ENCODE measurements around the gene REM2.
A peak's percentile ranks its signal among the peaks of the same experiment; 100 is the strongest.
"Not testable (repeated sequence)": the region's sequence is repeated elsewhere in the genome, so short reads cannot be mapped to it uniquely, and the experiment has no call there.

The REM2 gene

DNA sequence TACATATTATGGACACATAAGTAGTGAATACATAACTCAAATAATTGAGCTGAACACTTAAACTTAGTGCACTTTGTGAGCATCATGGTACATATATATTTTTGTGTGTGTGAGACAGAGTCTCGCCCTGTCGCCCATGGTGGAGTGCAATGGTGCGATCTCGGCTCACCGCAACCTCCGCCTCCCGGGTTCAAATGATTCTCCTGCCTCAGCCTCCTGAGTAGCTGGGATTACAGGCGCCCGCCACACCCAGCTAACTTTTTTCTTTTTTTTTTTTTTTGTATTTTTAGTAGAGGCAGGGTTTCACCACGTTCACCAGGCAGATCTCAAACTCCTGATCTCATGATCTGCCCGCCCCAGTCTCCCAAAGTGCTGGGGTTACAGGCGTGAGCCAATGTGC is 30.8 kb upstream of the REM2 start:
- not testable (repeated sequence) for DNase-seq; H2AFZ ChIP-seq (ENCODE audit: insufficient read depth, low read length, poor library complexity); H3K36me3 ChIP-seq (ENCODE audit: control insufficient read depth in 1 of 2, insufficient read depth in 2 of 2, low read length in 2 of 2); H3K23ac ChIP-seq (ENCODE audit: low read length); H3K9me3 ChIP-seq (ENCODE audit: insufficient read depth, low read depth, low read length); H2BK120ac ChIP-seq (ENCODE audit: insufficient read depth, low read length, poor library complexity); H3K27ac ChIP-seq (ENCODE audit: low read depth, low read length); H3K79me2 ChIP-seq (ENCODE audit: control insufficient read depth, insufficient read depth, low read length, poor library complexity); H4K91ac ChIP-seq (ENCODE audit: low read depth, low read length); H3K18ac ChIP-seq (ENCODE audit: low read length); H3K4ac ChIP-seq (ENCODE audit: low read depth, low read length); H4K8ac ChIP-seq (ENCODE audit: low read depth, low read length); H2AK5ac ChIP-seq (ENCODE audit: low read length); H3K4me3 ChIP-seq (ENCODE audit: low read depth, low read length); H3K14ac ChIP-seq (ENCODE audit: low read length); H3K9ac ChIP-seq (ENCODE audit: low read length); H2BK5ac ChIP-seq (ENCODE audit: low read depth, low read length, poor library complexity); H3K4me2 ChIP-seq (ENCODE audit: low read length); H4K12ac ChIP-seq (ENCODE audit: low read depth, low read length); H2BK12ac ChIP-seq (ENCODE audit: low read length); H3K27me3 ChIP-seq (ENCODE audit: insufficient read depth, low read length)
- H3K79me1 ChIP-seq (ENCODE audit: low read length) = peaks cover 11% of the 10 kb centered on the region
- no CpG with 5 or more reads among the region's 12 CpGs for WGBS (ENCODE audit: extremely low coverage, insufficient coverage, insufficient read length)
- peaks cover 22 to 32% of the 10 kb centered on the region in 2 experiments for H3K4me1 ChIP-seq (ENCODE audit: control insufficient read depth in 1 of 2, insufficient read depth in 2 of 2, low read length in 2 of 2)

- Histone ChIP-seq H3K4ac (ENCODE audit: low read depth, low read length) (no peak overlapping the region), H3K27ac (ENCODE audit: low read depth, low read length) (no peak overlapping the region), H3K9ac (ENCODE audit: low read length) (no peak overlapping the region), H3K79me2 (ENCODE audit: control insufficient read depth, insufficient read depth, low read length, poor library complexity) (peaks cover 2% of the 10 kb centered on the region), H3K18ac (ENCODE audit: low read length) (peak overlapping the region; percentile 42), H4K8ac (ENCODE audit: low read depth, low read length) (peak overlapping the region; percentile 59), H3K9me3 (ENCODE audit: insufficient read depth, low read depth, low read length) (no peaks in the 10 kb centered on the region), H2AK5ac (ENCODE audit: low read length) (peak overlapping the region; percentile 30), H2BK12ac (ENCODE audit: low read length) (peak overlapping the region; percentile 68), H3K79me1 (ENCODE audit: low read length) (peaks cover 11% of the 10 kb centered on the region), H3K4me2 (ENCODE audit: low read length) (no peak overlapping the region), H3K14ac (ENCODE audit: low read length) (no peak overlapping the region), H4K91ac (ENCODE audit: low read depth, low read length) (peak overlapping the region; percentile 42), H2AFZ (ENCODE audit: insufficient read depth, low read length, poor library complexity) (peak overlapping the region; percentile 69), H2BK120ac (ENCODE audit: insufficient read depth, low read length, poor library complexity) (no peak overlapping the region), H3K4me3 (ENCODE audit: low read depth, low read length) (no peak overlapping the region), H3K23ac (ENCODE audit: low read length) (no peak overlapping the region), H3K36me3 (ENCODE audit: control insufficient read depth in 1 of 2, insufficient read depth in 2 of 2, low read length in 2 of 2) (peaks cover 0 to 3% of the 10 kb centered on the region in 2 experiments), H2BK5ac (ENCODE audit: low read depth, low read length, poor library complexity) (no peak overlapping the region), H3K27me3 (ENCODE audit: insufficient read depth, low read length) (no peaks in the 10 kb centered on the region), H3K4me1 (ENCODE audit: control insufficient read depth in 1 of 2, insufficient read depth in 2 of 2, low read length in 2 of 2) (peaks cover 22 to 31% of the 10 kb centered on the region in 2 experiments), H4K12ac (ENCODE audit: low read depth, low read length) (peak overlapping the region; percentile 5)
- no CpG with 5 or more reads among the region's 2 CpGs for WGBS (ENCODE audit: extremely low coverage, insufficient coverage, insufficient read length)
- no peak for DNase-seq
Observed at GRCh38 chr14:22852599-22852939, 30.5 kb upstream of the REM2 start.

DNA sequence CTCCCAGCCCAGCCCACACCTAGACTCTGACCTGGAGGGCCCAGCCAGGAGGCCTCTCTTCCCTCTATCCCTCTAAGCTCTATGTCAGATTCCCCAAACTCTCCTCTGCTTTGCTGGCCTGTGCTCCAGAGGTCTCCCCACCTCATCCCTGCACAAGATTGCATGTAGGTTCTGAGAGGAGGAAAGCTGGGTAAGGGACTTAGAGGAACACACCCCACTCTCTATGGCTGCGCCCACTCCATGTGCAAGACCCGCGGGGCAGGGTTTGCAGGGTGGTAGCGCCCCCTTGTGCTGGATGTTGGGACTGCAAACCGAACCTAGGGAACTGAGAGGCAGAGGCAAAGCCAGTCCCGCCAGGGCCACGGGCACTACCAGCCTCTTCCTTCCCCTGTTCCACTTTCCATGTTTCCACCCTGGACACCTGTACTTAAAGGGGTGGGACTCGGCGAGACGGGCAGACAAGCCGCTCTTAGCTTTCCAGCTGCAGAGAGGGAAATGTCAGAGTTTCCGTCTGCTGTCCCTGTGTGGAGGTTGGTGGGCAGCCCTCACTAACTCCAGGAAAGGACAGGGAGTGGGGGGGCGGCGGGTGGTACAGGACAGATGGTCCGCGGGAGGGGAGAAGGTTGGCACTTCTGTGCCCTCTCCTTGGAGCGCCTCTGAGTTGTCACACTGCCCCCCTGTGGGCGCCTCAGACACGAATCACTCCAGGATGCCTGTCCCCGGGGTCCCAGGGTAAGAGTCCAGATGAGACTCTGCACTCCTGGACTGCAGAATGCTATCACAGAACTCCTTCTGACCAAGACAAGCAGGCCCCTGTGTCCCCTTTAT is 29.9 kb upstream of the REM2 start:
- Histone ChIP-seq H2BK5ac (ENCODE audit: low read depth, low read length, poor library complexity) (peak overlapping the region; percentile 33), H3K4me2 (ENCODE audit: low read length) (peak overlapping the region; percentile 83), H3K36me3 (ENCODE audit: control insufficient read depth in 1 of 2, insufficient read depth in 2 of 2, low read length in 2 of 2) (peaks cover 0 to 3% of the 10 kb centered on the region in 2 experiments), H3K9me3 (ENCODE audit: insufficient read depth, low read depth, low read length) (no peaks in the 10 kb centered on the region), H3K4ac (ENCODE audit: low read depth, low read length) (peak overlapping the region; percentile 13), H3K79me2 (ENCODE audit: control insufficient read depth, insufficient read depth, low read length, poor library complexity) (peaks cover 2% of the 10 kb centered on the region), H3K23ac (ENCODE audit: low read length) (no peak overlapping the region), H2BK12ac (ENCODE audit: low read length) (peak overlapping the region; percentile 87), H4K8ac (ENCODE audit: low read depth, low read length) (peak overlapping the region; percentile 87), H2AK5ac (ENCODE audit: low read length) (peak overlapping the region; percentile 45), H4K91ac (ENCODE audit: low read depth, low read length) (peak overlapping the region; percentile 94), H3K14ac (ENCODE audit: low read length) (peak overlapping the region; percentile 82), H3K79me1 (ENCODE audit: low read length) (peaks cover 11% of the 10 kb centered on the region), H4K12ac (ENCODE audit: low read depth, low read length) (peak overlapping the region; percentile 79), H3K4me1 (ENCODE audit: control insufficient read depth in 1 of 2, insufficient read depth in 2 of 2, low read length in 2 of 2) (peaks cover 16 to 26% of the 10 kb centered on the region in 2 experiments), H2AFZ (ENCODE audit: insufficient read depth, low read length, poor library complexity) (peak overlapping the region; percentile 91), H3K18ac (ENCODE audit: low read length) (peak overlapping the region; percentile 63), H3K27me3 (ENCODE audit: insufficient read depth, low read length) (no peaks in the 10 kb centered on the region), H3K27ac (ENCODE audit: low read depth, low read length) (no peak overlapping the region), H3K4me3 (ENCODE audit: low read depth, low read length) (peak overlapping the region; percentile 33), H2BK120ac (ENCODE audit: insufficient read depth, low read length, poor library complexity) (peak overlapping the region; percentile 84), H3K9ac (ENCODE audit: low read length) (peak overlapping the region; percentile 78)
- peak; percentile 82 to 91 for DNase-seq
- no CpG with 5 or more reads among the region's 20 CpGs for WGBS (ENCODE audit: extremely low coverage, insufficient coverage, insufficient read length)

DNA sequence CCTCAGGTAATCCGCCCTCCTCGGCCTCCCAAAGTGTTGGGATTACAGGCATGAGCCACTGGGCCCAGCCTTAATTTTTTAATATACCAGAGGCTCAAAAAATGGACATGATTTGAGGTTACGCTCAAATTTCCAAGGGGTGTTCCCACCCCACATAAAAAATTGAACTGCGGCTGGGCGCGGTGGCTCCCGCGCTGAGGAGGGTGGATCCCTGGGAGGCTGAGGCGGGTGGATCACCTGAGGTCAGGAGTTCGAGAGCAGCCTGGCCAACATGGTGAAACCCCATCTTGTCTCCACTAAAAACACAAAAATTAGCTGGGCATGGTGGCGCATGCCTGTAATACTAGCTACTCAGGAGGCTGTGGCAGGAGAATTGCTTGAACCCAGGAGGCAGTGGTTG is 28.7 kb upstream of the REM2 start:
- H3K9ac ChIP-seq (ENCODE audit: low read length); H3K27ac ChIP-seq (ENCODE audit: low read depth, low read length); H2BK5ac ChIP-seq (ENCODE audit: low read depth, low read length, poor library complexity); H4K91ac ChIP-seq (ENCODE audit: low read depth, low read length); H3K36me3 ChIP-seq (ENCODE audit: control insufficient read depth in 1 of 2, insufficient read depth in 2 of 2, low read length in 2 of 2); H3K23ac ChIP-seq (ENCODE audit: low read length); H3K79me2 ChIP-seq (ENCODE audit: control insufficient read depth, insufficient read depth, low read length, poor library complexity); H2AFZ ChIP-seq (ENCODE audit: insufficient read depth, low read length, poor library complexity); DNase-seq; H2BK12ac ChIP-seq (ENCODE audit: low read length); H3K4me2 ChIP-seq (ENCODE audit: low read length); H3K18ac ChIP-seq (ENCODE audit: low read length); H3K14ac ChIP-seq (ENCODE audit: low read length); H2BK120ac ChIP-seq (ENCODE audit: insufficient read depth, low read length, poor library complexity); H3K27me3 ChIP-seq (ENCODE audit: insufficient read depth, low read length); H3K4ac ChIP-seq (ENCODE audit: low read depth, low read length); H2AK5ac ChIP-seq (ENCODE audit: low read length); H4K12ac ChIP-seq (ENCODE audit: low read depth, low read length); H4K8ac ChIP-seq (ENCODE audit: low read depth, low read length); H3K4me3 ChIP-seq (ENCODE audit: low read depth, low read length); H3K79me1 ChIP-seq (ENCODE audit: low read length); H3K9me3 ChIP-seq (ENCODE audit: insufficient read depth, low read depth, low read length): not testable (repeated sequence)
- H3K4me1 ChIP-seq (ENCODE audit: control insufficient read depth in 1 of 2, insufficient read depth in 2 of 2, low read length in 2 of 2) = peaks cover 12 to 19% of the 10 kb centered on the region in 2 experiments
- WGBS (ENCODE audit: extremely low coverage, insufficient coverage, insufficient read length) = no CpG with 5 or more reads among the region's 11 CpGs
